Spleen (tissue), 11 donors: ENCODE results near the gene ITPA. TPM values are rescaled to one million over a fixed set of nuclear protein-coding genes. Genes with fewer than 3 reads are reported as not detected.

Experiments
- DNase-seq: peaks from one replicate; pipeline ENCODE4 v3.0.0-alpha.2; 2020
- H3K27ac ChIP-seq, 8 donors: fragments of 200-600 bp; sonication (generic) in 7 of 8; 1 replicate in 4 of 8; 2 replicates in 4 of 8; pipeline versions ENCODE4 v1.5.0 to v1.8.0; 2016 to 2021; ENCODE audit warnings: inconsistent platforms in 4 of 8, mild to moderate bottlenecking in 4 of 8, moderate library complexity in 1 of 8
- H3K27me3 ChIP-seq, 7 donors: fragments of 200-600 bp; sonication (generic) in 6 of 7; replicated peaks in 1 of 7; 1 replicate in 4 of 7; 2 replicates in 3 of 7; pipeline versions ENCODE4 v1.5.0 to v1.8.0; 2016 to 2021; ENCODE audit warnings: inconsistent platforms in 3 of 7, mild to moderate bottlenecking in 1 of 7
- H3K36me3 ChIP-seq, 6 donors: fragments of 200-600 bp; sonication (generic) in 5 of 6; 1 replicate in 4 of 6; 2 replicates in 2 of 6; pipeline versions ENCODE4 v1.5.0 to v1.8.0; 2016 to 2021; ENCODE audit warnings: inconsistent platforms in 2 of 6
- H3K4me1 ChIP-seq, 6 donors: fragments of 200-600 bp; sonication (generic) in 5 of 6; 1 replicate in 3 of 6; 2 replicates in 3 of 6; pipeline versions ENCODE4 v1.5.0 to v1.8.0; 2016 to 2021; ENCODE audit warnings: inconsistent platforms in 3 of 6
- H3K4me3 ChIP-seq, 8 donors: fragments of 200-600 bp; sonication (generic) in 7 of 8; 1 replicate in 4 of 8; 2 replicates in 4 of 8; pipeline versions ENCODE4 v1.5.0 to v1.8.0; 2016 to 2021; ENCODE audit warnings: inconsistent platforms in 4 of 8, mild to moderate bottlenecking in 4 of 8, moderate library complexity in 2 of 8
- H3K9me3 ChIP-seq, 8 donors: fragments of 200-600 bp; sonication (generic) in 7 of 8; 1 replicate in 4 of 8; 2 replicates in 4 of 8; pipeline versions ENCODE4 v1.5.0 to v1.8.0; 2016 to 2021; ENCODE audit warnings: inconsistent platforms in 4 of 8
- POLR2A ChIP-seq, 3 donors: fragments of 450-650 bp; IDR thresholded peaks; one replicate each; pipeline ENCODE4 v1.5.1; 2017; ENCODE audit warnings: antibody characterized with exemption in 3 of 3, mild to moderate bottlenecking in 1 of 3
- POLR2AphosphoS5 ChIP-seq, 3 donors: sonication (generic); formaldehyde crosslinking; IDR thresholded peaks; one replicate each; pipeline ENCODE4 v1.5.1; 2017; ENCODE audit warnings: antibody characterized with exemption in 3 of 3
- WGBS, 5 donors: extraction: QIAGEN DNeasy Blood & Tissue Kit in 3 of 5; methylation state at CpG; one replicate each; pipeline versions ENCODE4 v1.1.5 to v1.1.7; 2013 to 2018; 5-methylcytosine and 5-hydroxymethylcytosine counted together
- intact Hi-C: fragments of 100-400 bp; cut with DNase I; formaldehyde crosslinking; loops from one replicate; pipeline ENCODE4 v1.15.0; 2023; ENCODE audit warnings: low total_unique reads
- polyA plus RNA-seq, 3 donors: library from polyadenylated mRNA; stranded (reverse); fragments of 200-250 nt; gene quantifications; one replicate each; pipeline ENCODE4 v1.2.1, GENCODE V29; 2013
- total RNA-seq, 7 donors: library from RNA; depleted of rRNA in 3 of 7; stranded (reverse); fragments of >200 nt in 3 of 7; fragmentation: NEBNext Ultra II Directional in 4 of 7; extraction: Animal tissue kit (Norgen Biotek cat#: 25700) in 4 of 7; gene quantifications; one replicate each; pipeline versions ENCODE4 v1.1.0 to v1.2.1, GENCODE V29; 2016 to 2021
- TF ChIP-seq, protein P1 (sequence below), 11 experiments: fragments of 200-600 bp in 7 of 11; fragments of 450-650 bp in 4 of 11; sonication (generic) in 4 of 11; IDR thresholded peaks in 8 of 11; conservative IDR thresholded peaks in 3 of 11; 1 replicate in 7 of 11; 2 replicates in 4 of 11; pipeline versions ENCODE4 v1.4.0 to v1.8.0; 2016 to 2021; ENCODE audit warnings: antibody characterized with exemption in 11 of 11, inconsistent platforms in 4 of 11, mild to moderate bottlenecking in 1 of 11
- donor health status: healthy with polysubstance abuse.
- donor health status: DM: no; HTN: no; CAD: no; lungs with moderate emphysema.
- donor health status: DM: no; HTN: no; CAD: no.
- donor health status: Bipolar disorder and iron deficiency.
- donor health status: healthy.
- donor health status: DM: no; HTN: no; CAD: no.
- donor health status: DM: yes; HTN: yes; CAD: no.

The ITPA gene
- total and polyA plus RNA-seq, 10 donors = 26.1 to 173 (median 43.9) TPM

DNA sequence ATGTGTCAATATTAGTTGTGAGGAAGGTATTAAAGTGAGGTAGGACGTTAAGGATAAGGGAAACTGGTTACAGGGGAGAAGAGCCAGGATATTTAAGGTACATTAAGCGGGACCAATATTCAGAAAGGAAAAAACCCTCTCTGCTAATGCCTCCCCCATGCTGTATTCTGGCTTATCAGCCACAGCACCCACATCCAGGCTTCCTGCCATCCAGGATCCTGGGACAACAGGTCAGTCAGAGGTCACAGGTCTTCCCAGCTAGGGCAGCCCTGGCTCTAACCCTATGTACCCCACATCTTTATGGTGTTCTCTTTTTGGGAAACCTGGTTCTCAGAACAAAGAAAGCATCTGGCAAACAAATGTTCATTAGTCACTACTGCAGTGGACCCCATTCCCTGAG lies 10.1 kb upstream of the ITPA start:
- TF ChIP-seq POLR2A (IDR thresholded peaks at IDR 0.05) (no peak), POLR2AphosphoS5 (IDR thresholded peaks at IDR 0.05) (no peak)
- TF ChIP-seq, protein P1, sequence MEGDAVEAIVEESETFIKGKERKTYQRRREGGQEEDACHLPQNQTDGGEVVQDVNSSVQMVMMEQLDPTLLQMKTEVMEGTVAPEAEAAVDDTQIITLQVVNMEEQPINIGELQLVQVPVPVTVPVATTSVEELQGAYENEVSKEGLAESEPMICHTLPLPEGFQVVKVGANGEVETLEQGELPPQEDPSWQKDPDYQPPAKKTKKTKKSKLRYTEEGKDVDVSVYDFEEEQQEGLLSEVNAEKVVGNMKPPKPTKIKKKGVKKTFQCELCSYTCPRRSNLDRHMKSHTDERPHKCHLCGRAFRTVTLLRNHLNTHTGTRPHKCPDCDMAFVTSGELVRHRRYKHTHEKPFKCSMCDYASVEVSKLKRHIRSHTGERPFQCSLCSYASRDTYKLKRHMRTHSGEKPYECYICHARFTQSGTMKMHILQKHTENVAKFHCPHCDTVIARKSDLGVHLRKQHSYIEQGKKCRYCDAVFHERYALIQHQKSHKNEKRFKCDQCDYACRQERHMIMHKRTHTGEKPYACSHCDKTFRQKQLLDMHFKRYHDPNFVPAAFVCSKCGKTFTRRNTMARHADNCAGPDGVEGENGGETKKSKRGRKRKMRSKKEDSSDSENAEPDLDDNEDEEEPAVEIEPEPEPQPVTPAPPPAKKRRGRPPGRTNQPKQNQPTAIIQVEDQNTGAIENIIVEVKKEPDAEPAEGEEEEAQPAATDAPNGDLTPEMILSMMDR (IDR thresholded peaks at IDR 0.05 in 8 of 11, conservative IDR thresholded peaks at IDR 0.05 in 3 of 11) = no peak
- intact Hi-C loops = no loop called here
- Histone ChIP-seq H3K27me3 (no peaks in the 10 kb centered on the region), H3K9me3 (no peaks in the 10 kb centered on the region), H3K4me3 (no peak overlapping the region), H3K36me3 (peaks cover 0 to 86% (median 63%) of the 10 kb centered on the region in 6 donors), H3K4me1 (peaks cover 7 to 19% (median 13%) of the 10 kb centered on the region in 6 donors), H3K27ac (no peak overlapping the region)
- whole genome bisulfite sequencing, 5 donors = 47 to 69% (median 59%) methylated on average over 2 of the region's 2 CpGs
- no peak for DNase-seq

DNA sequence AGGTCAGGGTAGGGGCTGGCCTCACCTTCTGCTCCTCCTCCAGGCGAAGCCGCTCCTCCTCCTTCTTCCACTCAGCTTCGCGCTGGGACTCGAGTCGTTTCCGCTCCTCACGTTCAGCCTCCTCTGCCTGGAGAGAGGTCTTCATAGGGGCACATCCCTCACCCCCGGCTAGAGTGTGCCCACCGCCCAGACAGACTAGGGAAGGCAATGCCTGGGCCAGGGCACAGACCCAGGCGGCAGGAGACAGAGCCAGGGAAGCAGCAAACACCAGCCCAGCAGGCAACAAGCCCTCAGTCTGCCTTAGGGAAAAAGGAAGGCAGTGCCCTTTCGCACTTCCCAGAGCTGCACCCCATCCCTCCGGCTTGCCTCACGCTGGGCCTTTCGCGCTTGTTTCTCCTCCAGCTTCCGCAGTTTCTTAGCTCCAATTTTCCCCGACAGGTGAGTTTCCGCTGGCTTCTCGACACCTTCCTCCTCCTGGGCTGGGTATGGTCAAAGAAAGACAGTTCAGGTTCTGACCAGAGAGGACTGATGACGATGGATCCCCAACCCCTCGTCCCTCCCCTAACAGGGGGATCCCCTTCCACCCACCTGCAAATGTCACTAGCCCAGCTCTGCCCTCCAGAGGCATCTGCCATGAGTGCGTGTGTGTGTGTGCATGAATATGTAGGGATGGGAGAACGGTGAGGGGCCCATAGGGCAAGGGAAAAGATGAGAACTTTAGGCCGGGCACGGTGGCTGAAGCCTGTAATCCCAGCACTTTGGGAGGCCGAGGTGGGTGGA lies 9.1 kb upstream of the ITPA start:
- intact Hi-C loops = no loop called here
- WGBS, 5 donors = 92 to 95% (median 93%) methylated on average over 27 of the region's 27 CpGs
- peaks cover 0 to 77% (median 53%) of the 10 kb centered on the region in 6 donors for H3K36me3 ChIP-seq

DNA sequence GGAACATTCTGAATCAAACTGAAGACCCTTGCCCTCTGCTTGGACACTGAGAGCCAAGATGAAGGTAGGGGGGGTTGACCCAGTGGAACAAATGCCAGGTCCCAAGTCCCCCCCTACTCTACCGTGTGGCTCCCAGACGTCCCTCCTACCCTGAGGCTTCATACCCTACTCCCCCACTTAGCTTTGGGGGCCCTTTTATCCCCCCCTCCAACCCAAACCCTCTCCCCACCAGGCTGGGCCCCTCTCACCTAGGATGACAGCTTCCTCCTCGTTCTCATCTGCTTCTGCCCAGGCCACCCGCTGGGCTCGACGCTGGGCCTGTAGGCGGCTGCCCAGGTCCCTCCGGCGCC lies 6.4 kb upstream of the ITPA start:
- peak overlapping the region in 5 of 8 donors; percentile 6 to 95 (median 94) for H3K27ac ChIP-seq
- WGBS, 5 donors = 68 to 81% (median 69%) methylated on average over 8 to 9 of the region's 9 CpGs
- intact Hi-C loops = no loop called here
- DNase-seq = no peak
- H3K4me1 ChIP-seq = peaks cover 12 to 26% (median 18%) of the 10 kb centered on the region in 6 donors
- TF ChIP-seq POLR2AphosphoS5 (IDR thresholded peaks at IDR 0.05) = no peak
- no peak for TF ChIP-seq POLR2A (IDR thresholded peaks at IDR 0.05)
- TF ChIP-seq, protein P1 (IDR thresholded peaks at IDR 0.05 in 8 of 11, conservative IDR thresholded peaks at IDR 0.05 in 3 of 11) = no peak
- H3K4me3 ChIP-seq = peak overlapping the region in 7 of 8 donors; percentile 44 to 96 (median 87)
- no peaks in the 10 kb centered on the region for H3K27me3 ChIP-seq
- no peaks in the 10 kb centered on the region for H3K9me3 ChIP-seq
- H3K36me3 ChIP-seq = peaks cover 0 to 49% (median 31%) of the 10 kb centered on the region in 6 donors

More for the DNA sequence above, 9.1 kb upstream of the ITPA start:
- peak; percentile 63 for DNase-seq
- H3K4me3 ChIP-seq = no peak overlapping the region
- H3K9me3 ChIP-seq = no peaks in the 10 kb centered on the region
- no peak overlapping the region for H3K27ac ChIP-seq
- TF ChIP-seq POLR2A (IDR thresholded peaks at IDR 0.05) (no peak), POLR2AphosphoS5 (IDR thresholded peaks at IDR 0.05) (no peak)
- TF ChIP-seq, protein P1 (IDR thresholded peaks at IDR 0.05 in 8 of 11, conservative IDR thresholded peaks at IDR 0.05 in 3 of 11) = no peak
- peaks cover 12 to 24% (median 18%) of the 10 kb centered on the region in 6 donors for H3K4me1 ChIP-seq
- no peaks in the 10 kb centered on the region for H3K27me3 ChIP-seq
